Measurements from ENCODE around the gene ZIC2. TPM values are rescaled to one million over a fixed set of nuclear protein-coding genes. Genes with fewer than 3 reads are reported as not detected.

Gene ZIC2
- total RNA-seq, 1 donor from 2014 or later, result 1.8 TPM

- Mint-ChIP-seq H3K9me3 (ENCODE audit: unreplicated experiment) (peaks cover 7% of the 10 kb centered on the region), H3K36me3 (ENCODE audit: low read depth, unreplicated experiment) (peaks cover 2% of the 10 kb centered on the region), H3K27ac (ENCODE audit: unreplicated experiment) (no peak overlapping the region), H3K27me3 (ENCODE audit: low read depth, unreplicated experiment) (peaks cover 91% of the 10 kb centered on the region), H3K4me1 (ENCODE audit: low read depth, unreplicated experiment) (peaks cover 6% of the 10 kb centered on the region), H3K4me3 (ENCODE audit: unreplicated experiment) (no peak overlapping the region)
- Histone ChIP-seq H3K9ac (ENCODE audit: low read length) (no peak overlapping the region), H3K79me2 (ENCODE audit: insufficient read depth, low read length) (no peaks in the 10 kb centered on the region), H3K4me1 (ENCODE audit: insufficient read depth, low read length) (peaks cover 11% of the 10 kb centered on the region), H3K4me2 (ENCODE audit: low read length) (peak overlapping the region; percentile 85), H3K36me3 (ENCODE audit: insufficient read depth, low read length) (no peaks in the 10 kb centered on the region), H3K27me3 (ENCODE audit: insufficient read depth, low read length) (peaks cover 66% of the 10 kb centered on the region), H3K9me3 (ENCODE audit: insufficient read depth, low read depth, low read length) (no peaks in the 10 kb centered on the region), H2AFZ (ENCODE audit: low read depth, low read length) (peak overlapping the region; percentile 88), H4K20me1 (ENCODE audit: insufficient read depth, low read length) (no peaks in the 10 kb centered on the region), H3K4me3 (ENCODE audit: insufficient read depth, low read depth, low read length) (no peak overlapping the region), H3K27ac (ENCODE audit: low read depth, low read length) (no peak overlapping the region)
- no peak for DNase-seq (ENCODE audit: low read depth)
- FAIRE-seq, result no peak
- TF ChIP-seq CTCF (IDR thresholded peaks at IDR 0.05; ENCODE audit: insufficient read depth, low read depth, low read length) (no peak), EZH2 (IDR thresholded peaks at IDR 0.05; ENCODE audit: insufficient read depth, low read length) (no peak)
Observed at GRCh38 chr13:99955107-99955746, 26.4 kb upstream of the ZIC2 start.

GRCh38 chr13:99955747-99956472 lies 25.7 kb upstream of the ZIC2 start:
- Histone ChIP-seq H3K9me3 (ENCODE audit: insufficient read depth, low read depth, low read length) (no peaks in the 10 kb centered on the region), H3K4me3 (ENCODE audit: insufficient read depth, low read depth, low read length) (peak overlapping the region; percentile 41), H3K9ac (ENCODE audit: low read length) (peak overlapping the region; percentile 16), H2AFZ (ENCODE audit: low read depth, low read length) (peak overlapping the region; percentile 88), H3K27me3 (ENCODE audit: insufficient read depth, low read length) (peaks cover 69% of the 10 kb centered on the region), H3K4me1 (ENCODE audit: insufficient read depth, low read length) (peaks cover 11% of the 10 kb centered on the region), H4K20me1 (ENCODE audit: insufficient read depth, low read length) (no peaks in the 10 kb centered on the region), H3K27ac (ENCODE audit: low read depth, low read length) (no peak overlapping the region), H3K4me2 (ENCODE audit: low read length) (peak overlapping the region; percentile 85), H3K36me3 (ENCODE audit: insufficient read depth, low read length) (no peaks in the 10 kb centered on the region), H3K79me2 (ENCODE audit: insufficient read depth, low read length) (no peaks in the 10 kb centered on the region)
- Mint-ChIP-seq H3K36me3 (ENCODE audit: low read depth, unreplicated experiment) (peaks cover 2% of the 10 kb centered on the region), H3K4me1 (ENCODE audit: low read depth, unreplicated experiment) (peaks cover 4% of the 10 kb centered on the region), H3K27ac (ENCODE audit: unreplicated experiment) (no peak overlapping the region), H3K9me3 (ENCODE audit: unreplicated experiment) (peaks cover 7% of the 10 kb centered on the region), H3K27me3 (ENCODE audit: low read depth, unreplicated experiment) (peaks cover 88% of the 10 kb centered on the region), H3K4me3 (ENCODE audit: unreplicated experiment) (no peak overlapping the region)
- TF ChIP-seq CTCF (IDR thresholded peaks at IDR 0.05; ENCODE audit: insufficient read depth, low read depth, low read length) (no peak), EZH2 (IDR thresholded peaks at IDR 0.05; ENCODE audit: insufficient read depth, low read length) (no peak)
- DNase-seq (ENCODE audit: low read depth) (peak; percentile 23), FAIRE-seq (no peak)

Data from astrocyte (in vitro differentiated cells and primary cell).